HT1080 (cell line): Measurements from ENCODE around the gene XBP1. TPM values are rescaled to one million over a fixed set of nuclear protein-coding genes. Genes with fewer than 3 reads are reported as not detected.
"Not testable (repeated sequence)": the region's sequence is repeated elsewhere in the genome, so short reads cannot be mapped to it uniquely, and the experiment has no call there.

Experiments used
- DNase-seq: peaks from one replicate; pipeline ENCODE4 v3.0.0-alpha.2; 2015; ENCODE audit warnings: low read depth
- small RNA-seq: library from RNA; depleted of rRNA; stranded (forward); fragments of <200 nt; gene quantifications from one replicate; pipeline ENCODE3, GENCODE V24; 2014
- total RNA-seq: library from RNA; depleted of rRNA; stranded (reverse); fragments of >200 nt; shearing (Covaris generic); gene quantifications from 2 replicates; pipeline ENCODE4 v1.2.3, GENCODE V29; 2014; rRNA removed

The XBP1 gene
- total RNA-seq, 1 experiment from 2014 or later, result 71.8 TPM

DNA sequence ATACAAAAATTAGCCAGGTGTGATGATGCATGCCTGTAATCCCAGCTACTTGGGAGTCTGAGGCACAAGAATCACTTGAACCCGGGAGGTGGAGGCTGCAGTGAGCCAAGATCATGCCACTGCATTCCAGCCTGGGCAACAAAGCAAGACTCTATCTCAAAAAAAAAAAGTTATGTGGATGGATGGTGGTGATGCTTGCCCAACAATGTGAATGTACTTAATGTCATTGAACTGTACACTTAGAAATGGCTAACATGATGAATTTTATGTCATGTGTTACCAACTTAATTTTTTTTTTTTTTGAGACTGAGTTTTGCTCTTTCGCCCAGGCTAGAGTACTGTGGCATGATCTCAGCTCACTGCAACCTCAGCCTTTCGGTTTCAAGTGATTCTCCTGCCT is 45.9 kb downstream of the XBP1 start:
- DNase-seq, result not testable (repeated sequence)

GRCh38 chr22:28750471-28750881 is 49.9 kb downstream of the XBP1 start:
- DNase-seq, result peak; percentile 74

Small RNA genes within 50 kb of the gene (small RNA-seq; reads per million reads assigned to genes)
- not detected for gene Z93930.1

Other genes with a start within 250 kb of the XBP1 start
- gene TTC28, start 120.7 kb downstream of the XBP1 start, total RNA-seq, result 0.13 and 0.24 TPM in 2 replicates
- 19.9 and 20.0 TPM in 2 replicates for gene CHEK2, start 58.7 kb downstream of the XBP1 start, total RNA-seq
- 24.5 and 33.7 TPM in 2 replicates for gene HSCB, start 58.5 kb downstream of the XBP1 start, total RNA-seq
- 12.8 and 15.6 TPM in 2 replicates for gene CCDC117, start 27.9 kb downstream of the XBP1 start, total RNA-seq
- gene ZNRF3, start 83.0 kb upstream of the XBP1 start, total RNA-seq, result 7.1 and 9.1 TPM in 2 replicates